Transverse colon (tissue), 4 donors: Measurements from ENCODE around the gene VSIG10L2. TPM values are rescaled to one million over a fixed set of nuclear protein-coding genes. Genes with fewer than 3 reads are reported as not detected.

Experiments used
- DNase-seq: peaks from one replicate; pipeline ENCODE4 v3.0.0-alpha.2; 2019
- H3K27ac ChIP-seq, 4 donors: fragments of 200-600 bp; sonication (generic); 2 replicates each; pipeline ENCODE4 v1.5.1; 2016 to 2018; ENCODE audit warnings: inconsistent platforms in 4 of 4
- H3K27me3 ChIP-seq: fragments of 200-600 bp; sonication (generic); 2 replicates; pipeline ENCODE4 v1.5.1; 2017; ENCODE audit warnings: inconsistent platforms
- H3K36me3 ChIP-seq, 4 donors: fragments of 200-600 bp; sonication (generic); 2 replicates each; pipeline ENCODE4 v1.5.1; 2017 to 2019; ENCODE audit warnings: inconsistent platforms in 4 of 4
- H3K4me1 ChIP-seq, 4 donors: fragments of 200-600 bp; sonication (generic); 2 replicates each; pipeline ENCODE4 v1.5.1; 2017 to 2020; ENCODE audit warnings: inconsistent platforms in 4 of 4
- H3K4me3 ChIP-seq, 4 donors: fragments of 200-600 bp; sonication (generic); 1 replicate in 1 of 4; 2 replicates in 3 of 4; pipeline versions ENCODE4 v1.5.1 to v1.6.1; 2017 to 2019; ENCODE audit warnings: inconsistent platforms in 4 of 4
- H3K9me3 ChIP-seq, 2 donors: fragments of 200-600 bp; sonication (generic); 2 replicates each; pipeline ENCODE4 v1.5.1; 2017 to 2019; ENCODE audit warnings: inconsistent platforms in 2 of 2
- CTCF ChIP-seq, 5 experiments: fragments of 200-600 bp in 3 of 5; fragments of 450-650 bp in 2 of 5; sonication (generic) in 3 of 5; IDR thresholded peaks; 1 replicate in 2 of 5; 2 replicates in 3 of 5; pipeline ENCODE4 v1.5.1; 2016 to 2017; ENCODE audit warnings: antibody characterized with exemption in 5 of 5, inconsistent platforms in 3 of 5, mild to moderate bottlenecking in 2 of 5, moderate library complexity in 1 of 5
- EP300 ChIP-seq: sonication (generic); formaldehyde crosslinking; IDR thresholded peaks from one replicate; pipeline ENCODE4 v1.6.1; 2017; ENCODE audit warnings: antibody characterized with exemption, low read depth
- POLR2A ChIP-seq: fragments of 450-650 bp; IDR thresholded peaks from one replicate; pipeline ENCODE4 v1.6.1; 2016; ENCODE audit warnings: antibody characterized with exemption, mild to moderate bottlenecking, moderate library complexity
- POLR2AphosphoS5 ChIP-seq, 3 donors: sonication (generic); formaldehyde crosslinking; IDR thresholded peaks; one replicate each; pipeline ENCODE4 v1.6.1; 2016; ENCODE audit warnings: antibody characterized with exemption in 3 of 3
- WGBS, 2 donors: methylation state at CpG; one replicate each; pipeline ENCODE4 v1.1.5; 2018; ENCODE audit warnings: low coverage in 1 of 2; 5-methylcytosine and 5-hydroxymethylcytosine counted together
- in situ Hi-C, 4 donors: fragments of 200-750 bp; cut with MboI; loops; one replicate each; pipeline versions ENCODE4 v1.15.0 to v1.15.1; 2017; ENCODE audit warnings: low sequenced_read_pairs in 3 of 4, low pct_ligation_motif_present in 1 of 4, low pct_unique_long_range_greater_than_20kb in 1 of 4
- intact Hi-C: fragments of 100-400 bp; cut with DNase I; formaldehyde crosslinking; loops from one replicate; pipeline ENCODE4 v1.15.1; 2023; ENCODE audit warnings: low total_unique reads
- total RNA-seq, 4 donors: library from RNA; depleted of rRNA; stranded (reverse); fragments of >200 nt; gene quantifications; one replicate each; pipeline ENCODE4 v1.1.0, GENCODE V29; 2016

The VSIG10L2 gene
- total RNA-seq, 4 donors from 2014 or later, result not detected

- Histone ChIP-seq H3K36me3 (no peaks in the 10 kb centered on the region), H3K27me3 (no peaks in the 10 kb centered on the region), H3K9me3 (no peaks in the 10 kb centered on the region), H3K4me1 (no peaks in the 10 kb centered on the region), H3K4me3 (no peak overlapping the region), H3K27ac (no peak overlapping the region)
- WGBS, 2 donors, result 47 to 57% methylated on average over 1 to 3 of the region's 3 CpGs
- intact Hi-C loops (no loop called here), in situ Hi-C loops (no loop called here)
- TF ChIP-seq EP300 (no peak), CTCF (IDR thresholded peaks at IDR 0.05) (no peak), POLR2AphosphoS5 (IDR thresholded peaks at IDR 0.05) (no peak), POLR2A (no peak)
- no peak for DNase-seq
Observed at GRCh38 chr11:125990244-125990643, 44.4 kb downstream of the VSIG10L2 start.

DNA sequence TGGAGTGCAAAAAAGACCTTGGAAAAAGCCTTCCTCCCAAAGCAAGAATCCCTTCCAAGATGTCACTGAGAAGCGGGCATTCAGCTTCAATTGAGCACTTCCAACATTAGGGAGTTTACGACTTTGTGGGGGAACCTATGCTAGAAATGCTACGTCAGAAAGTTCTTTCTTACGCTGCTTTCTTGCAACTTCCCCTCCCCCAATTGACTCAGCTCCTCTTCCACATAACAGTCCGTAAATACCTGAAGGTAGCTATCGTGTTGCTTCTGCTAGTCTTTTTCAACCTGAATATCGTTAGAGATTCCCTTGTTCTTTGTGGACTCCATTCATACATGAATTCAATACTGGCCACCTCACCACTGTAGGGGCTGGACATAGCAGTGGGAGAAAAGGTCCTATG lies 47.0 kb downstream of the VSIG10L2 start:
- TF ChIP-seq POLR2A, result no peak
- no peak for TF ChIP-seq CTCF (IDR thresholded peaks at IDR 0.05)
- TF ChIP-seq EP300, result no peak
- TF ChIP-seq POLR2AphosphoS5 (IDR thresholded peaks at IDR 0.05), result no peak
- Histone ChIP-seq H3K27ac (no peak overlapping the region), H3K27me3 (no peaks in the 10 kb centered on the region), H3K9me3 (no peaks in the 10 kb centered on the region), H3K4me3 (no peak overlapping the region), H3K36me3 (no peaks in the 10 kb centered on the region), H3K4me1 (no peaks in the 10 kb centered on the region)
- DNase-seq, result no peak
- in situ Hi-C loops, result no loop called here
- WGBS, 2 donors, result 88 to 92% methylated on average over 6 to 7 of the region's 7 CpGs
- intact Hi-C loops, result no loop called here

- WGBS, 2 donors, result 33 to 62% methylated on average over 3 to 5 of the region's 5 CpGs
- Histone ChIP-seq H3K27me3 (no peaks in the 10 kb centered on the region), H3K4me1 (no peaks in the 10 kb centered on the region), H3K27ac (no peak overlapping the region), H3K9me3 (no peaks in the 10 kb centered on the region), H3K36me3 (no peaks in the 10 kb centered on the region), H3K4me3 (no peak overlapping the region)
- intact Hi-C loops (no loop called here), in situ Hi-C loops (no loop called here)
- DNase-seq, result no peak
- TF ChIP-seq EP300, result no peak
- TF ChIP-seq POLR2A, result no peak
- TF ChIP-seq CTCF (IDR thresholded peaks at IDR 0.05), result no peak
- no peak for TF ChIP-seq POLR2AphosphoS5 (IDR thresholded peaks at IDR 0.05)
Observed at GRCh38 chr11:125994509-125994908, 48.7 kb downstream of the VSIG10L2 start.

DNA sequence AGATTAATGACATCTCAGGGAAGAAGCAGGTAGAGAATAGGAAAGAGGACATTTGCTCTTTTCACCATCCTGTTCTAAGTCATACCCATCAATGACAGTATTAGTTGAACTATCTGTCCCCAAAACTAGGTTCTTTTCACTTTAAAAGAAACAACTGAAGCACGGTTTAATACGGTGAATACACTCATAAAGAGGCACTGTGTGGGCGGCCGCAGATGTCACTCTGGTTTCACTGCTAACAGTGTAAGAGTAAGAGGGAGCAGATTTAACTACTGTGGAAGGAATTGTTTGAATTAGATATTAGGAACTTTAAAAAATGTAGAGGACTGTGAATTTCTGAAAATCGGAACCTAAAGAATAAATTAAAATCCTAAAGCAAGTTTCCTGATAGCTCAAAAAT lies 49.5 kb downstream of the VSIG10L2 start:
- Histone ChIP-seq H3K9me3 (no peaks in the 10 kb centered on the region), H3K27me3 (no peaks in the 10 kb centered on the region), H3K27ac (no peak overlapping the region), H3K36me3 (no peaks in the 10 kb centered on the region), H3K4me1 (no peaks in the 10 kb centered on the region), H3K4me3 (no peak overlapping the region)
- 63 to 69% methylated on average over 5 of the region's 5 CpGs for WGBS, 2 donors
- in situ Hi-C loops, result no loop called here
- TF ChIP-seq POLR2A (no peak), CTCF (IDR thresholded peaks at IDR 0.05) (no peak), POLR2AphosphoS5 (IDR thresholded peaks at IDR 0.05) (no peak)
- intact Hi-C loops, result no loop called here
- DNase-seq, result no peak
